ENCODE data around the gene MAN1C1.

The MAN1C1 gene

GRCh38 chr1:25832336-25833037 is 215.9 kb downstream of the MAN1C1 start:
- no peak for TF ChIP-seq CTCF (conservative IDR thresholded peaks at IDR 0.05; ENCODE audit: low read depth)
- ChIA-PET CTCF (interaction anchor here (1.1 kb wide), 1 partner anchor 9 kb away, joined by 5 read pairs; no protein-coding TSS in a partner anchor), POLR2A (ENCODE audit: low non-redundant PET) (no interaction called here)
- peak; percentile 41 for DNase-seq (ENCODE audit: low spot score)
- no peak overlapping the region for H3K27ac ChIP-seq

GRCh38 chr1:25833158-25833557 is 216.6 kb downstream of the MAN1C1 start:
- H3K27ac ChIP-seq = no peak overlapping the region
- no peak for TF ChIP-seq CTCF (conservative IDR thresholded peaks at IDR 0.05; ENCODE audit: low read depth)
- ChIA-PET POLR2A (ENCODE audit: low non-redundant PET) (no interaction called here), CTCF (interaction anchor here (0.6 to 1.1 kb wide), 3 partner anchors 8 to 19 kb away, joined by 3 to 5 read pairs (median 4); no protein-coding TSS in a partner anchor)
- no peak for DNase-seq (ENCODE audit: low spot score)

All from RWPE1 (cell line).